Prostate gland (tissue), 2 donors: ENCODE data around the gene PLOD2. TPM values are rescaled to one million over a fixed set of nuclear protein-coding genes. Genes with fewer than 3 reads are reported as not detected.

Experiments
- DNase-seq: peaks from one replicate; pipeline ENCODE4 v3.0.0-alpha.2; 2019; ENCODE audit warnings: low spot score
- H3K27ac ChIP-seq, 2 donors: fragments of 200-600 bp; sonication (generic); 2 replicates each; pipeline ENCODE4 v1.5.1; 2017 to 2019
- H3K27me3 ChIP-seq: fragments of 200-600 bp; sonication (generic); replicated peaks from 2 replicates; pipeline ENCODE4 v1.5.1; 2019; ENCODE audit not compliant: insufficient read depth
- H3K36me3 ChIP-seq, 2 donors: fragments of 200-600 bp; sonication (generic); 1 replicate in 1 of 2; 2 replicates in 1 of 2; pipeline versions ENCODE4 v1.5.1 to v1.8.1; 2017 to 2019
- H3K4me1 ChIP-seq: fragments of 200-600 bp; sonication (generic); replicated peaks from 2 replicates; pipeline ENCODE4 v1.5.1; 2019
- H3K4me3 ChIP-seq, 2 donors: fragments of 200-600 bp; sonication (generic); 2 replicates each; pipeline ENCODE4 v1.5.1; 2017 to 2019
- H3K9me3 ChIP-seq: fragments of 200-600 bp; sonication (generic); 2 replicates; pipeline ENCODE4 v1.5.1; 2017
- POLR2A ChIP-seq: fragments of 450-650 bp; IDR thresholded peaks from one replicate; pipeline ENCODE4 v1.6.1; 2016; ENCODE audit warnings: antibody characterized with exemption, mild to moderate bottlenecking
- POLR2AphosphoS5 ChIP-seq: sonication (generic); formaldehyde crosslinking; IDR thresholded peaks from one replicate; pipeline ENCODE4 v1.6.1; 2017; ENCODE audit warnings: antibody characterized with exemption
- WGBS: methylation state at CpG from one replicate; pipeline ENCODE4 v1.1.5; 2018; 5-methylcytosine and 5-hydroxymethylcytosine counted together
- intact Hi-C: fragments of 100-400 bp; cut with DNase I; formaldehyde crosslinking; loops from one replicate; pipeline ENCODE4 v1.14.2; 2022
- total RNA-seq, 2 donors: library from RNA; depleted of rRNA; stranded (reverse); fragments of >200 nt; gene quantifications; one replicate each; pipeline ENCODE4 v1.1.0, GENCODE V29; 2016
- TF ChIP-seq, protein P1 (sequence below), 4 experiments: fragments of 200-600 bp in 2 of 4; fragments of 450-650 bp in 2 of 4; sonication (generic) in 2 of 4; IDR thresholded peaks; 1 replicate in 3 of 4; 2 replicates in 1 of 4; pipeline ENCODE4 v1.5.1; 2016 to 2019; ENCODE audit warnings: antibody characterized with exemption in 4 of 4, mild to moderate bottlenecking in 2 of 4, moderate library complexity in 2 of 4

PLOD2 gene
- total RNA-seq, 2 donors from 2014 or later, result 10.7 to 14.6 TPM

DNA sequence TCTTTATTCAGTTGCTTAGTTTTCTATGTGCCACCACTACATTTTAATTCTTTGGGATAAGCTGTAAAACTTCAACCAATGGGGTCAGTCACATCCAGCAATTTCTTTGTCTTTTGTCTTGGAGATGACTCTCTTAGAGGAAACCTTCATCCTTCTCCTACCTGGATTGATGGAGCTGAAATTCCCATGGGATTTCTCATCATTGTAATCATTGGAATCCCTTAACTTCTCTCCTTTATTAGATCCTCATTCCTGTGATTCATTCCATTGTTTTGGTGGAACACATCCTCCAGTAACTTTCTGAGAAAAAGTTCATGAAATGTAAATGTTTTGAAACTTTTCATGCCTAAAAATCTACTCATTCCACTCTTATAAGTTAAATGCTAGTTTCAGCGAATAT lies 9.6 kb upstream of the PLOD2 start:
- TF ChIP-seq, protein P1, sequence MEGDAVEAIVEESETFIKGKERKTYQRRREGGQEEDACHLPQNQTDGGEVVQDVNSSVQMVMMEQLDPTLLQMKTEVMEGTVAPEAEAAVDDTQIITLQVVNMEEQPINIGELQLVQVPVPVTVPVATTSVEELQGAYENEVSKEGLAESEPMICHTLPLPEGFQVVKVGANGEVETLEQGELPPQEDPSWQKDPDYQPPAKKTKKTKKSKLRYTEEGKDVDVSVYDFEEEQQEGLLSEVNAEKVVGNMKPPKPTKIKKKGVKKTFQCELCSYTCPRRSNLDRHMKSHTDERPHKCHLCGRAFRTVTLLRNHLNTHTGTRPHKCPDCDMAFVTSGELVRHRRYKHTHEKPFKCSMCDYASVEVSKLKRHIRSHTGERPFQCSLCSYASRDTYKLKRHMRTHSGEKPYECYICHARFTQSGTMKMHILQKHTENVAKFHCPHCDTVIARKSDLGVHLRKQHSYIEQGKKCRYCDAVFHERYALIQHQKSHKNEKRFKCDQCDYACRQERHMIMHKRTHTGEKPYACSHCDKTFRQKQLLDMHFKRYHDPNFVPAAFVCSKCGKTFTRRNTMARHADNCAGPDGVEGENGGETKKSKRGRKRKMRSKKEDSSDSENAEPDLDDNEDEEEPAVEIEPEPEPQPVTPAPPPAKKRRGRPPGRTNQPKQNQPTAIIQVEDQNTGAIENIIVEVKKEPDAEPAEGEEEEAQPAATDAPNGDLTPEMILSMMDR (IDR thresholded peaks at IDR 0.05), result no peak
- no peak for TF ChIP-seq POLR2A
- no peak for TF ChIP-seq POLR2AphosphoS5
- WGBS, result 93% methylated on average over 1 of the region's 1 CpG

DNA sequence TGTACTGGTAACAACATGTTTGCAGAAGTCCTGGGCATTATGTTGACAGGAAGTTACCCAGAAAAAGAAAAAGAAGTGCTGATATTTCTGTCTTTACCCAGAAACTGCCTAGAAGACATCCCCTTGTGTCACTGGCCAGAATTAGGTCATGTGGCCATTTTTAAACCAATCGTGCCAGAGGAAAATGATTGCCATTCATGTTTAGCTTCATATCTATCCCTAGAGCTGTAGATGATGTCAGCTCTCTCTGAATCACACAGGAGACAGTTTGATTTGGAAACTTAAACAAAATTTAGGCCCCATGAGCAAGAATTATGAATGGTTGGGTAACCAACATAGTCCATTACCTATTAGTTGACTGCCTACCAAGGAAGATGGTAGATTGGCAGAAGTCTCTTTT lies 8.9 kb upstream of the PLOD2 start:
- intact Hi-C loops, result loop anchor here (10.0 kb wide), 1 partner anchor 95 kb away; no protein-coding TSS in a partner anchor
- 96% methylated on average over 1 of the region's 1 CpG for WGBS
- no peaks in the 10 kb centered on the region for H3K4me1 ChIP-seq
- no peaks in the 10 kb centered on the region for H3K27me3 ChIP-seq
- no peak overlapping the region for H3K4me3 ChIP-seq
- no peaks in the 10 kb centered on the region for H3K36me3 ChIP-seq
- DNase-seq, result no peak
- no peaks in the 10 kb centered on the region for H3K9me3 ChIP-seq
- TF ChIP-seq POLR2AphosphoS5 (no peak), POLR2A (no peak)
- TF ChIP-seq, protein P1 (IDR thresholded peaks at IDR 0.05), result no peak
- H3K27ac ChIP-seq, result no peak overlapping the region

More for the DNA sequence above, 9.6 kb upstream of the PLOD2 start:
- Histone ChIP-seq H3K4me3 (no peak overlapping the region), H3K27me3 (no peaks in the 10 kb centered on the region), H3K9me3 (no peaks in the 10 kb centered on the region), H3K4me1 (no peaks in the 10 kb centered on the region), H3K36me3 (no peaks in the 10 kb centered on the region), H3K27ac (no peak overlapping the region)
- intact Hi-C loops, result no loop called here
- DNase-seq, result no peak

DNA sequence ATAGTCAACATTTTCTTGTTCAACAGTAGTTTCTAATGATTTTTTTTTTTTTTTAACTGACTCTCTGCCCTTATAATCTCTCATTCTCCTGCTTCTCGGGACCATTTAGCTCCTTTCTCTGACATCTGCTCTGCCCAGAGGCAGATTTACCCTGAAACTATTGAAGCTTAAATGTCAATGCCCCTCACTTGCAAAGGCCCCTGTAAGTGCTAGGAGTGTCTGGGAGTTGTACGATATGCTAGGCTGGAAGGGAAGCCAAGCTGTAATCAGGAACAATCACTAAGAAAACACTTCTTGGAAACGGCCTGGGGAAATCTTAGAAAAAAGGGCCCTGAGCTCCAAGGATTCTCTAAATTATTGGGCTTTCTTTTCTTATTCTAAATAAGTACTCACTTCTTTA lies 5.8 kb upstream of the PLOD2 start:
- Histone ChIP-seq H3K9me3 (no peaks in the 10 kb centered on the region), H3K4me3 (no peak overlapping the region), H3K36me3 (no peaks in the 10 kb centered on the region), H3K27me3 (no peaks in the 10 kb centered on the region), H3K27ac (no peak overlapping the region), H3K4me1 (no peaks in the 10 kb centered on the region)
- 40% methylated on average over 3 of the region's 3 CpGs for WGBS
- TF ChIP-seq POLR2AphosphoS5 (no peak), POLR2A (no peak)
- TF ChIP-seq, protein P1 (IDR thresholded peaks at IDR 0.05), result no peak
- DNase-seq, result no peak
- intact Hi-C loops, result loop anchor here (10.0 kb wide), 1 partner anchor 92 kb away; no protein-coding TSS in a partner anchor

DNA sequence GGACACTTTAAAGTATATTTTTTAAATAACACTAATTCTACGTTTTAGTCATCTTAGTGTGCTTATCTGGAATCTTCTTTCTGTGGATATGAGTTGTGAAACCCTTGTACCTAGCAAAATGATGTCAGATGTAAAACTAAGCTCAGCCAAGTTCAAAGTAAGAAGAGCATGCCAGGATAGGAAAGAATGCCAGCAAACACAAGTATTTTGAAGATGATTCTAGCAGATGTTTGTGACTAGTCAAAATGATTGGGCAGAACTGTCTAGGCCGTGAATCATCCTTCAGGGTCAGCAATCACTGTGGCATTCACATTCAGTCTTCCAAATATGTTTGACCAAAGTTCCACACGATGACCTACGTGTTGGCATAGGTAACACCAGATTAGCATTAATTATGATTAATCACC lies 5.4 kb upstream of the PLOD2 start:
- H3K27ac ChIP-seq, result no peak overlapping the region
- no peaks in the 10 kb centered on the region for H3K9me3 ChIP-seq
- DNase-seq, result no peak
- 62% methylated on average over 4 of the region's 4 CpGs for WGBS
- intact Hi-C loops, result loop anchor here (10.0 kb wide), 1 partner anchor 92 kb away; no protein-coding TSS in a partner anchor
- no peaks in the 10 kb centered on the region for H3K27me3 ChIP-seq
- TF ChIP-seq, protein P1 (IDR thresholded peaks at IDR 0.05), result no peak
- TF ChIP-seq POLR2A (no peak), POLR2AphosphoS5 (no peak)
- no peak overlapping the region for H3K4me3 ChIP-seq
- no peaks in the 10 kb centered on the region for H3K36me3 ChIP-seq
- no peaks in the 10 kb centered on the region for H3K4me1 ChIP-seq

DNA sequence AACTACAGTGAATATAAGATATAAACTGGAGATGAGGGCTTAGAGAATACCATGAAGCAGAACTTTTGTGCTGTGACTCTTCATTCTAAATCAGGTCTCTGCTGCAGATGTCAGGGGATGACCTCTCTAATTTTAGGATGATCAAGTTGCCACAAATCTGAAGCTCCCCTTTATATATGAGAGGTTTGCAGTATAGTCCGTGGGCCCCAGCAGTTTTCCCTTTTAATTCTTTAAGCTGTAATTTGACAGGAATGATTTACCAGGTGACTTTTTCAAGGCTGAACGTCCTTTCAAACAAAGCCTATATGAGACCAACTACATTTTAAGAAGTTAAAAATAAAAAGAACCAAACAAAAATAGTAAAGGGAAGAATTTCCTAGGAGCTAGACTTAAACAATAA lies 4.9 kb upstream of the PLOD2 start:
- H3K27me3 ChIP-seq, result no peaks in the 10 kb centered on the region
- no peak overlapping the region for H3K4me3 ChIP-seq
- no peaks in the 10 kb centered on the region for H3K9me3 ChIP-seq
- no peak for DNase-seq
- 58% methylated on average over 2 of the region's 2 CpGs for WGBS
- TF ChIP-seq, protein P1 (IDR thresholded peaks at IDR 0.05), result no peak
- TF ChIP-seq POLR2A (no peak), POLR2AphosphoS5 (no peak)
- intact Hi-C loops, result loop anchor here (10.0 kb wide), 1 partner anchor 91 kb away; no protein-coding TSS in a partner anchor
- H3K36me3 ChIP-seq, result no peaks in the 10 kb centered on the region
- no peaks in the 10 kb centered on the region for H3K4me1 ChIP-seq
- no peak overlapping the region for H3K27ac ChIP-seq
